Mucosa of descending colon (tissue), 3 donors: ENCODE results near the gene FOXI1. TPM values are rescaled to one million over a fixed set of nuclear protein-coding genes. Genes with fewer than 3 reads are reported as not detected.

Source experiments
- ATAC-seq: fragments of 200-7000 bp; cut with Tn5 transposase; one replicate; pipeline ENCODE4 v1.9.1; 2020; ENCODE audit warnings: mild to moderate bottlenecking, moderate library complexity
- DNase-seq, 3 donors: peaks; one replicate each; pipeline ENCODE4 v3.0.0-alpha.2; 2020
- H3K36me3 ChIP-seq: fragments of 200-600 bp; one replicate; pipeline ENCODE4 v1.8.0; 2021; ENCODE audit warnings: low read depth, mild to moderate bottlenecking
- H3K4me1 ChIP-seq: fragments of 200-600 bp; one replicate; pipeline ENCODE4 v1.8.0; 2021; ENCODE audit warnings: low read depth, mild to moderate bottlenecking
- H3K4me3 ChIP-seq: fragments of 200-600 bp; one replicate; pipeline ENCODE4 v1.8.0; 2021; ENCODE audit warnings: mild to moderate bottlenecking
- H3K9me3 ChIP-seq: fragments of 200-600 bp; one replicate; pipeline ENCODE4 v1.8.0; 2021; ENCODE audit warnings: mild to moderate bottlenecking
- CTCF ChIP-seq: fragments of 200-600 bp; IDR thresholded peaks from one replicate; pipeline ENCODE4 v1.8.0; 2022; ENCODE audit warnings: antibody characterized with exemption, mild to moderate bottlenecking
- intact Hi-C, 2 donors: fragments of 100-400 bp; cut with DNase I in 1 of 2; cut with micrococcal nuclease in 1 of 2; formaldehyde crosslinking; loops; one replicate each; pipeline versions ENCODE4 v1.11.0 to v1.11.1; 2022; cut with DNase I, micrococcal nuclease
- total RNA-seq, 3 donors: library from RNA; stranded (reverse); fragmentation: NEBNext Ultra II Directional in 2 of 3; extraction: Animal tissue kit (Norgen Biotek cat#: 25700) in 2 of 3; gene quantifications; one replicate each; pipeline versions ENCODE4 v1.2.1 to v1.2.4, GENCODE V29; 2021 to 2023
- donor health status: DM: no; HTN: no; CAD: no; lungs with moderate emphysema.
- donor health status: DM: no; HTN: no; CAD: no.
- donor health status: DM: no; HTN: yes; CAD: no.

The FOXI1 gene
- total RNA-seq, 3 donors from 2014 or later, result 0.80 TPM; not detected in 2

- intact Hi-C loops, result no loop called here
- DNase-seq, result no peak
- no peaks in the 10 kb centered on the region for H3K9me3 ChIP-seq
- TF ChIP-seq CTCF, result no peak
- no peak overlapping the region for H3K4me3 ChIP-seq
- no peaks in the 10 kb centered on the region for H3K36me3 ChIP-seq
- no peaks in the 10 kb centered on the region for H3K4me1 ChIP-seq
- ATAC-seq, result no peak
These were observed 29.5 kb upstream of the FOXI1 start for GRCh38 chr5:170076211-170076610.

- TF ChIP-seq CTCF, result no peak
- intact Hi-C loops, result no loop called here
These were observed 29.0 kb upstream of the FOXI1 start for GRCh38 chr5:170076739-170077138.

GRCh38 chr5:170077526-170077925 is 28.2 kb upstream of the FOXI1 start:
- no peaks in the 10 kb centered on the region for H3K36me3 ChIP-seq

More at GRCh38 chr5:170076739-170077138, 29.0 kb upstream of the FOXI1 start:
- Histone ChIP-seq H3K4me3 (no peak overlapping the region), H3K36me3 (no peaks in the 10 kb centered on the region), H3K9me3 (no peaks in the 10 kb centered on the region), H3K4me1 (no peaks in the 10 kb centered on the region)
- no peak for DNase-seq
- no peak for ATAC-seq

GRCh38 chr5:170078458-170078857 is 27.2 kb upstream of the FOXI1 start:
- ATAC-seq, result no peak

More at GRCh38 chr5:170077526-170077925, 28.2 kb upstream of the FOXI1 start:
- intact Hi-C loops, result no loop called here
- Histone ChIP-seq H3K9me3 (no peaks in the 10 kb centered on the region), H3K4me1 (no peaks in the 10 kb centered on the region), H3K4me3 (no peak overlapping the region)
- ATAC-seq (no peak), DNase-seq (no peak)
- TF ChIP-seq CTCF, result no peak

GRCh38 chr5:170078931-170079330 is 26.8 kb upstream of the FOXI1 start:
- H3K36me3 ChIP-seq, result no peaks in the 10 kb centered on the region
- H3K9me3 ChIP-seq, result no peaks in the 10 kb centered on the region
- TF ChIP-seq CTCF, result no peak
- no peak overlapping the region for H3K4me3 ChIP-seq
- ATAC-seq (no peak), DNase-seq (no peak)
- H3K4me1 ChIP-seq, result no peaks in the 10 kb centered on the region
- intact Hi-C loops, result no loop called here

More at GRCh38 chr5:170078458-170078857, 27.2 kb upstream of the FOXI1 start:
- intact Hi-C loops, result no loop called here
- no peaks in the 10 kb centered on the region for H3K36me3 ChIP-seq
- DNase-seq, result no peak
- no peak for TF ChIP-seq CTCF
- H3K4me3 ChIP-seq, result no peak overlapping the region
- no peaks in the 10 kb centered on the region for H3K4me1 ChIP-seq
- no peaks in the 10 kb centered on the region for H3K9me3 ChIP-seq

GRCh38 chr5:170080217-170080616 is 25.5 kb upstream of the FOXI1 start:
- no peaks in the 10 kb centered on the region for H3K9me3 ChIP-seq
- H3K36me3 ChIP-seq, result no peaks in the 10 kb centered on the region
- intact Hi-C loops, result no loop called here
- DNase-seq (no peak), ATAC-seq (no peak)
- H3K4me3 ChIP-seq, result no peak overlapping the region
- no peak for TF ChIP-seq CTCF
- no peaks in the 10 kb centered on the region for H3K4me1 ChIP-seq
